ENCODE measurements around the gene PDE4D.

DNA sequence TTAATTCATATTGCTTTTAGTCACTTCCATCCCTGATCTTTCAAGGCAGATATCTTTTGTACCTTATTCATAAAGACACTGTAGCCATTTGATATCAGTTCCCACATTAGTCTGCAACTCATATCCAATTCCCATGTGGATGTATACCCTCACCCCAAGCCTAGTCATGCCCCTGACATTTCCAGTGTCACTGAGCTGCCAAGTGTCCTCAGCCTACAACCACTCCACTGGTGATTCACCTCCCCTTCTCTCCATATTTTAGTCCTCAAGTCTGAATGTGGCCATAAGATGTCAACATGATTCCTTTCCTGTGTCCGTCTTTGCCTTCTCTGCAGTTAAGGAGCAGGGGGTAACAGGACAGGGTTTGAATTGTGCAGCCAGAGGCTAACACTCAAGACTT lies 963.8 kb downstream of the PDE4D start:
- TF ChIP-seq, protein P1, sequence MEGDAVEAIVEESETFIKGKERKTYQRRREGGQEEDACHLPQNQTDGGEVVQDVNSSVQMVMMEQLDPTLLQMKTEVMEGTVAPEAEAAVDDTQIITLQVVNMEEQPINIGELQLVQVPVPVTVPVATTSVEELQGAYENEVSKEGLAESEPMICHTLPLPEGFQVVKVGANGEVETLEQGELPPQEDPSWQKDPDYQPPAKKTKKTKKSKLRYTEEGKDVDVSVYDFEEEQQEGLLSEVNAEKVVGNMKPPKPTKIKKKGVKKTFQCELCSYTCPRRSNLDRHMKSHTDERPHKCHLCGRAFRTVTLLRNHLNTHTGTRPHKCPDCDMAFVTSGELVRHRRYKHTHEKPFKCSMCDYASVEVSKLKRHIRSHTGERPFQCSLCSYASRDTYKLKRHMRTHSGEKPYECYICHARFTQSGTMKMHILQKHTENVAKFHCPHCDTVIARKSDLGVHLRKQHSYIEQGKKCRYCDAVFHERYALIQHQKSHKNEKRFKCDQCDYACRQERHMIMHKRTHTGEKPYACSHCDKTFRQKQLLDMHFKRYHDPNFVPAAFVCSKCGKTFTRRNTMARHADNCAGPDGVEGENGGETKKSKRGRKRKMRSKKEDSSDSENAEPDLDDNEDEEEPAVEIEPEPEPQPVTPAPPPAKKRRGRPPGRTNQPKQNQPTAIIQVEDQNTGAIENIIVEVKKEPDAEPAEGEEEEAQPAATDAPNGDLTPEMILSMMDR (IDR thresholded peaks at IDR 0.05): no peak
- TF ChIP-seq POLR2A (IDR thresholded peaks at IDR 0.05): no peak

All from esophagus squamous epithelium (tissue), 4 donors.